22Rv1 (cell line): ENCODE results near the gene TMEM37.

Experiments
- H3K27ac ChIP-seq: fragments of 450-650 bp; 2 replicates; pipeline ENCODE4 v1.5.1; 2017
- CTCF ChIP-seq: fragments of 450-650 bp; IDR thresholded peaks from 2 replicates; pipeline ENCODE4 v1.5.1; 2017; ENCODE audit warnings: mild to moderate bottlenecking
- ZFX ChIP-seq: fragments of 450-650 bp; IDR thresholded peaks from 2 replicates; pipeline ENCODE4 v1.6.1; 2017; ENCODE audit warnings: antibody characterized with exemption, borderline replicate concordance

Gene TMEM37

GRCh38 chr2:119431155-119431975 lies at the start of gene TMEM37:
TMEM37 (plus strand) TSS chr2:119431854; CDS start chr2:119431904, 50 bp downstream.
- H3K27ac ChIP-seq = no peak within 1 kb of the TSS
- no peak for TF ChIP-seq CTCF
- TF ChIP-seq ZFX = no peak

- no peak overlapping the region for H3K27ac ChIP-seq
- no peak for TF ChIP-seq ZFX
- TF ChIP-seq CTCF = no peak
These were observed 48.1 kb upstream of the TMEM37 start for GRCh38 chr2:119383410-119384140.

GRCh38 chr2:119384971-119385370 lies 46.7 kb upstream of the TMEM37 start:
- TF ChIP-seq ZFX = no peak
- no peak for TF ChIP-seq CTCF
- no peak overlapping the region for H3K27ac ChIP-seq

- TF ChIP-seq CTCF (no peak), ZFX (no peak)
- no peak overlapping the region for H3K27ac ChIP-seq
These were observed 46.2 kb upstream of the TMEM37 start for GRCh38 chr2:119385466-119385865.

- TF ChIP-seq ZFX = no peak
- TF ChIP-seq CTCF = no peak
- H3K27ac ChIP-seq = no peak overlapping the region
These were observed 44.1 kb upstream of the TMEM37 start for GRCh38 chr2:119387381-119388129.

- no peak for TF ChIP-seq CTCF
- TF ChIP-seq ZFX = no peak
- no peak overlapping the region for H3K27ac ChIP-seq
These were observed 41.9 kb upstream of the TMEM37 start for GRCh38 chr2:119389615-119390306.
